HepG2 (cell line): ENCODE results near the gene BCAS3. TPM values are rescaled to one million over a fixed set of nuclear protein-coding genes. Genes with fewer than 3 reads are reported as not detected.

Experiments
- ATAC-seq: fragments of 200-7000 bp; cut with Tn5 transposase; 3 replicates; pipeline ENCODE4 v1.9.1; 2020; ENCODE audit warnings: mild to moderate bottlenecking, moderate library complexity
- BruUV-seq: library from RNA; stranded (reverse); fragments of 400-500 nt; replicated peaks from 2 replicates; lab custom pipeline; 2021; lab: Mats Ljungman, UMichigan
- CTCF ChIA-PET: fragments of 300-600 bp; formaldehyde crosslinking; extraction: SDS; loops from one replicate; lab custom pipeline; 2021; ENCODE audit warnings: low total read pairs, inconsistent platforms, low intra/inter-chr PET ratio; lab: Yijun Ruan, JAX
- POLR2A ChIA-PET: fragments of 350-600 bp; sonication (Branson Sonifier 250); formaldehyde crosslinking; loops from one replicate; lab custom pipeline; 2020; ENCODE audit warnings: antibody characterized with exemption, inconsistent platforms; lab: Yijun Ruan, JAX
- DNase-seq: peaks from one replicate; pipeline ENCODE4 v3.0.0-alpha.2; 2015; ENCODE audit warnings: low spot score
- FAIRE-seq: peaks from 3 replicates; lab custom pipeline; 2011; peaks lifted over from hg19 to GRCh38; lab: Jason Lieb, UNC
- H2AFZ ChIP-seq: one replicate; pipeline ENCODE4 v1.6.1; 2011; ENCODE audit warnings: low read length, inconsistent platforms
- H3K27ac ChIP-seq: fragments of 300-600 bp; 3 replicates; pipeline ENCODE4 v1.8.0; 2011; ENCODE audit warnings: mixed run types, mild to moderate bottlenecking, mixed read lengths, low read length, inconsistent platforms; ENCODE audit not compliant: insufficient read depth; ENCODE audit errors: extremely low read length
- H3K27me3 ChIP-seq, 2 experiments: fragments of 200-600 bp in 1 of 2; 2 replicates in 1 of 2; 3 replicates in 1 of 2; pipeline versions ENCODE4 v1.6.0 to v1.8.0; 2011; ENCODE audit warnings: low read length in 2 of 2, mild to moderate bottlenecking in 2 of 2, moderate library complexity in 2 of 2, inconsistent platforms in 1 of 2; ENCODE audit not compliant: insufficient read depth in 2 of 2, control insufficient read depth in 1 of 2
- H3K36me3 ChIP-seq, 2 experiments: fragments of 200-600 bp in 1 of 2; replicated peaks in 1 of 2; 2 replicates in 1 of 2; 3 replicates in 1 of 2; pipeline versions ENCODE4 v1.5.1 to v1.8.0; 2011; ENCODE audit warnings: low read length in 2 of 2, inconsistent platforms in 1 of 2; ENCODE audit not compliant: insufficient read depth in 2 of 2, control insufficient read depth in 1 of 2
- H3K4me1 ChIP-seq: 2 replicates; pipeline ENCODE4 v1.5.1; 2012; ENCODE audit warnings: low read length, inconsistent platforms; ENCODE audit not compliant: insufficient read depth
- H3K4me2 ChIP-seq: 2 replicates; pipeline ENCODE4 v1.6.0; 2011; ENCODE audit warnings: low read depth, low read length, inconsistent platforms
- H3K4me3 ChIP-seq, 3 experiments: fragments of 200-600 bp in 1 of 3; sonication (generic), shearing (Covaris generic) in 1 of 3; replicated peaks in 1 of 3; 2 replicates each; pipeline ENCODE4 v1.5.1; 2011 to 2016; ENCODE audit warnings: low read length in 3 of 3, inconsistent platforms in 2 of 3, low read depth in 2 of 3, mild to moderate bottlenecking in 2 of 3, control low read depth in 1 of 3, mixed read lengths in 1 of 3; ENCODE audit not compliant: insufficient read depth in 1 of 3
- H3K79me2 ChIP-seq: one replicate; pipeline ENCODE4 v1.6.1; 2011; ENCODE audit warnings: low read length, inconsistent platforms; ENCODE audit not compliant: insufficient read depth
- H3K9ac ChIP-seq: 2 replicates; pipeline ENCODE4 v1.6.0; 2011; ENCODE audit warnings: mild to moderate bottlenecking, low read depth, low read length, inconsistent platforms; ENCODE audit not compliant: insufficient read depth
- H3K9me3 ChIP-seq: 2 replicates; pipeline ENCODE4 v1.5.1; 2012; ENCODE audit warnings: mild to moderate bottlenecking, low read length
- H4K20me1 ChIP-seq: 2 replicates; pipeline ENCODE4 v1.6.0; 2011; ENCODE audit warnings: inconsistent platforms, mild to moderate bottlenecking, low read length, moderate library complexity; ENCODE audit not compliant: insufficient read depth
- ARNT ChIP-seq: fragments of 450-650 bp; IDR thresholded peaks from 2 replicates; pipeline ENCODE4 v1.6.1; 2017
- BRF2 ChIP-seq: sonication (generic); formaldehyde crosslinking; IDR thresholded peaks from 2 replicates; pipeline ENCODE4 v1.8.1; 2022; ENCODE audit warnings: mild to moderate bottlenecking, missing genetic modification reagents
- CCDC6 ChIP-seq: sonication (generic); formaldehyde crosslinking; IDR thresholded peaks from 2 replicates; pipeline ENCODE4 v1.8.1; 2022; ENCODE audit warnings: mild to moderate bottlenecking, missing genetic modification reagents, moderate library complexity
- KMT2A ChIP-seq: sonication (generic); formaldehyde crosslinking; IDR thresholded peaks from 2 replicates; pipeline ENCODE4 v1.4.0; 2020; ENCODE audit warnings: missing genetic modification reagents
- PCBP2 ChIP-seq: fragments of 200-400 bp; formaldehyde crosslinking; optimal IDR thresholded peaks from 2 replicates; pipeline ENCODE3; 2018; ENCODE audit warnings: low read length, low read depth; ENCODE audit not compliant: poor library complexity, severe bottlenecking
- TBX2 ChIP-seq: sonication (generic); formaldehyde crosslinking; IDR thresholded peaks from 2 replicates; pipeline ENCODE4 v1.5.0; 2020; ENCODE audit warnings: missing genetic modification reagents, mild to moderate bottlenecking, borderline replicate concordance
- ZNF318 ChIP-seq: sonication (generic); formaldehyde crosslinking; IDR thresholded peaks from 2 replicates; pipeline ENCODE4 v1.4.0; 2020; ENCODE audit warnings: mild to moderate bottlenecking, missing genetic modification reagents
- ZNF564 ChIP-seq: sonication (generic); formaldehyde crosslinking; IDR thresholded peaks from 2 replicates; pipeline ENCODE4 v1.8.1; 2023; ENCODE audit warnings: mild to moderate bottlenecking, missing genetic modification reagents
- ZNF720 ChIP-seq: sonication (generic); formaldehyde crosslinking; IDR thresholded peaks from 2 replicates; pipeline ENCODE4 v1.4.0; 2020; ENCODE audit warnings: missing genetic modification reagents
- WGBS: methylation state at CpG from one replicate; pipeline ENCODE4 v1.1.6; 2017; ENCODE audit warnings: low lambda C conversion rate; 5-methylcytosine and 5-hydroxymethylcytosine counted together
- in situ Hi-C: cut with HindIII; loops from 2 replicates; pipeline ENCODE4 v1.10.0; 2017; ENCODE audit warnings: low pct_unique_long_range_greater_than_20kb; ENCODE audit not compliant: extremely low pct_ligation_motif_present
- intact Hi-C: fragments of 100-400 bp; cut with micrococcal nuclease; formaldehyde crosslinking; loops from one replicate; pipeline ENCODE4 v1.10.0; 2022; ENCODE audit not compliant: unreplicated experiment
- polyA plus RNA-seq, 8 experiments: library from polyadenylated mRNA; depleted of rRNA in 3 of 8; stranded (reverse) in 7 of 8; unstranded in 1 of 8; fragments of >200 nt; fragmentation: Illumina TruSeq in 4 of 8; extraction: Trizol in 4 of 8; gene quantifications; 2 replicates each; pipeline versions ENCODE4 v1.2.1 to v1.2.3, GENCODE V29; 2011 to 2016; ENCODE audit warnings: low read depth in 4 of 8, missing spikeins in 1 of 8, mixed read lengths in 1 of 8; ENCODE audit not compliant: insufficient read depth in 1 of 8
- total RNA-seq, 5 experiments: library from RNA; depleted of rRNA; stranded (reverse); fragments of >200 nt; fragmentation: Illumina TruSeq; extraction: Trizol; gene quantifications; 2 replicates each; pipeline ENCODE4 v1.2.3, GENCODE V29; 2016; ENCODE audit warnings: low read depth in 1 of 5

The BCAS3 gene
- total and polyA plus RNA-seq, 2 of the 13 experiments (the other 11 are each of a cell fraction or from before 2014, with no cell fraction given) = 10.7 to 11.2 TPM

GRCh38 chr17:61161615-61162134 lies 484.0 kb downstream of the BCAS3 start (continued):
- TF ChIP-seq BRF2 (no peak), TBX2 (no peak), ARNT (no peak), KMT2A (CRISPR knock-in tag) (no peak)

- Histone ChIP-seq H3K4me1 (0 out of 2 replicates have a peak, but pooled peaks cover 4% of the 10 kb centered on the region), H3K4me2 (no peak overlapping the region), H3K9ac (no peak overlapping the region), H3K27ac (no peak overlapping the region), H3K36me3 (no peaks in the 10 kb centered on the region), H3K9me3 (no peaks in the 10 kb centered on the region; the same call in 1 of the 2 replicates), H3K4me3 (no peak overlapping the region), H3K79me2 (no peaks in the 10 kb centered on the region), H2AFZ (no peak overlapping the region), H3K27me3 (no peaks in the 10 kb centered on the region), H4K20me1 (no peaks in the 10 kb centered on the region)
- WGBS = 90% methylated on average over 3 of the region's 3 CpGs
- in situ Hi-C loops (no loop called here), intact Hi-C loops (no loop called here)
- FAIRE-seq (no peak), ATAC-seq (no peak), DNase-seq (no peak)
- TF ChIP-seq ZNF564 = peak; percentile 98
- no peak for TF ChIP-seq CCDC6
- BruUV-seq = no TSS peak
- CTCF ChIA-PET = no interaction called here
- POLR2A ChIA-PET = no interaction called here
Observed at GRCh38 chr17:61164517-61164916, 486.9 kb downstream of the BCAS3 start.

GRCh38 chr17:61167075-61167474 lies 489.4 kb downstream of the BCAS3 start:
- in situ Hi-C loops (no loop called here), intact Hi-C loops (no loop called here)
- ChIA-PET POLR2A (no interaction called here), CTCF (no interaction called here)
- no peaks in the 10 kb centered on the region for H3K36me3 ChIP-seq
- H3K4me1 ChIP-seq = no peaks in the 10 kb centered on the region
- H3K4me3 ChIP-seq = no peak overlapping the region
- no peak overlapping the region for H3K9ac ChIP-seq
- no peaks in the 10 kb centered on the region for H4K20me1 ChIP-seq
- no peaks in the 10 kb centered on the region for H3K79me2 ChIP-seq
- no peak overlapping the region for H3K4me2 ChIP-seq
- DNase-seq (no peak), FAIRE-seq (no peak), ATAC-seq (no peak)
- BruUV-seq = no TSS peak
- WGBS = 95% methylated on average over 1 of the region's 1 CpG
- no peaks in the 10 kb centered on the region; the same call in 1 of the 2 replicates for H3K9me3 ChIP-seq
- no peak overlapping the region for H2AFZ ChIP-seq
- no peak overlapping the region for H3K27ac ChIP-seq
- no peaks in the 10 kb centered on the region for H3K27me3 ChIP-seq
- TF ChIP-seq ZNF720 (CRISPR knock-in tag) (no peak), PCBP2 (no peak), ZNF318 (CRISPR knock-in tag) (no peak)
